HepG2 (cell line): ENCODE measurements around the gene MIPEP.

Experiments used
- HNF4G ChIP-seq, 2 experiments: sonication (generic) in 1 of 2; formaldehyde crosslinking in 1 of 2; IDR thresholded peaks; 2 replicates each; pipeline versions ENCODE4 v1.4.0 to v1.6.1; 2011 to 2020; ENCODE audit warnings: borderline replicate concordance in 2 of 2, low read depth in 2 of 2, mild to moderate bottlenecking in 2 of 2, low read length in 1 of 2, missing genetic modification reagents in 1 of 2, moderate library complexity in 1 of 2
- NFE2L1 ChIP-seq: sonication (generic); formaldehyde crosslinking; IDR thresholded peaks from 2 replicates; pipeline ENCODE4 v1.4.0; 2020; ENCODE audit warnings: missing genetic modification reagents, mild to moderate bottlenecking, borderline replicate concordance
- ZNF607 ChIP-seq: sonication (generic); formaldehyde crosslinking; IDR thresholded peaks from 2 replicates; pipeline ENCODE4 v1.5.1; 2020; ENCODE audit warnings: missing genetic modification reagents, mild to moderate bottlenecking, borderline replicate concordance
- ZNF775 ChIP-seq: sonication (generic); formaldehyde crosslinking; IDR thresholded peaks from 2 replicates; pipeline ENCODE4 v1.4.0; 2020; ENCODE audit warnings: missing genetic modification reagents, mild to moderate bottlenecking, moderate library complexity, borderline replicate concordance

GRCh38 chr13:23715762-23716235 lies 173.4 kb downstream of the MIPEP start:
- TF ChIP-seq ZNF775 (CRISPR knock-in tag) (no peak), NFE2L1 (no peak), HNF4G (IDR thresholded peaks at IDR 0.05; ENCODE audit: borderline replicate concordance, low read depth, low read length) (no peak), HNF4G (CRISPR knock-in tag; IDR thresholded peaks at IDR 0.05; ENCODE audit: borderline replicate concordance, low read depth) (no peak), ZNF607 (no peak)
